ENCODE data around the gene LRRC3C.

DNA sequence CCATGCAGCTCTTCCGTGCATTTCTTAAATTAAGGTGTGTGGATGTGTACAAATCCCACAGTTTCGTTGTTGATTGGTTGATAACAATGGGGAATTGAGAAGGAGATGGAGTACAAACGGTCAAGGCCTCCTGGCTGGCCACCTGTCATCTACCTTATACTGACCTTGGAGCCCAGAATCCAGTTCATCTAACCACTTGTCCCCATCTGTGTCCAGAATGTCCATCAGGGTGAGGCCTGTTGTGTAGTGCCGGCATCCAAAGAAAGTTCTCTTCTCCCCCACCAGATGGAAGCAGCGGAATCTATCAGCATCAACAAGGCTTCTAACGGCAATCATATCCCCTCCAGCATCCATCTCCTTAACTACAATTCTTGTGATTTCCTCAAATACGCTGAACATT, 10.6 kb upstream of the LRRC3C start:
- TF ChIP-seq CTCF (IDR thresholded peaks at IDR 0.05; ENCODE audit: insufficient read depth, low read depth, low read length) (no peak), EZH2 (IDR thresholded peaks at IDR 0.05; ENCODE audit: insufficient read depth, low read length) (no peak)
